Measurements from ENCODE around the gene GNAI3. TPM values are rescaled to one million over a fixed set of nuclear protein-coding genes. Genes with fewer than 3 reads are reported as not detected.

GNAI3 gene
- total RNA-seq, 1 experiment from 2014 or later: 9.9 TPM

DNA sequence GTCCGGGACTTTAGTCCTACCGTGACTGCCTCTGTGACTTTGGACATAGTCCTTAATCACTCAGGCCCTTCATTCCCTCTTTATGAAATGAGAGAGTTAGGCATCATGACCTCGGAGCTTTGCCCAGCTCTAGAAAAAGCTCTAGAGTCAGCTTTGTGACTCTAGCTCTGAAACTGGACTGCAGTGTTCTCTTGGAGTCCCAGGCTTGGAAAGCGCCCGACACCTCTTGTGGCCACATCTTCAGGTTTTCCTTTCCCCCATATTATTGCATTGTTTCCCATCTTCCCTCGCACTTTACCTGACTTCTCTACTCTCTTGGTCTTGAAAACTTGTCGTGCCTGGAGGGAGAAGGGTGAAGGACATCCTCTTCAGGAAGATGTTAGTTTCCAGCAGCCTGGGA is 26.4 kb upstream of the GNAI3 start:
- Histone ChIP-seq H2BK20ac (ENCODE audit: low read depth, low read length, poor library complexity, severe bottlenecking) (no peak overlapping the region), H3K79me1 (ENCODE audit: insufficient read depth, low read depth, low read length, poor library complexity, severe bottlenecking) (no peaks in the 10 kb centered on the region), H3K23me2 (ENCODE audit: insufficient read length, low read depth, low read length, poor library complexity, severe bottlenecking) (no peaks in the 10 kb centered on the region), H4K8ac (replicated peaks; ENCODE audit: insufficient read length, low read depth, low read length) (no peak overlapping the region), H3T11ph (ENCODE audit: low read length) (no peak overlapping the region), H2BK5ac (ENCODE audit: insufficient read length, low read length) (no peak overlapping the region), H3K4ac (ENCODE audit: low read depth, low read length) (no peak overlapping the region), H4K91ac (ENCODE audit: insufficient read length, low read depth, low read length) (no peak overlapping the region), H2BK15ac (ENCODE audit: low read depth, low read length) (no peak overlapping the region), H3K56ac (ENCODE audit: insufficient read length, low read depth, low read length) (no peak overlapping the region), H3K27me3 (ENCODE audit: insufficient read depth, low read length) (no peaks in the 10 kb centered on the region), H4K20me1 (ENCODE audit: control insufficient read depth, insufficient read depth, insufficient read length) (no peaks in the 10 kb centered on the region), H3K18ac (ENCODE audit: insufficient read length, low read depth, low read length) (no peak overlapping the region), H3K79me2 (ENCODE audit: insufficient read depth, low read length) (no peaks in the 10 kb centered on the region), H2AFZ (ENCODE audit: low read length) (no peak overlapping the region), H3K27ac (ENCODE audit: insufficient read length, low read depth, low read length) (no peak overlapping the region), H3K4me1 (ENCODE audit: insufficient read depth, low read length) (no peaks in the 10 kb centered on the region), H3K9ac (ENCODE audit: extremely low read depth, insufficient read length, low read length) (no peak overlapping the region), H4K5ac (ENCODE audit: insufficient read length, low read depth, low read length) (no peak overlapping the region), H3K14ac (ENCODE audit: insufficient read depth, low read length) (no peak overlapping the region), H3K4me2 (ENCODE audit: insufficient read depth, insufficient read length, low read length) (no peak overlapping the region), H2AK5ac (ENCODE audit: insufficient read length, low read length) (no peak overlapping the region), H2BK12ac (ENCODE audit: insufficient read length, low read depth, low read length) (no peak overlapping the region), H3K23ac (ENCODE audit: insufficient read length, low read depth, low read length) (no peak overlapping the region), H2BK120ac (ENCODE audit: low read depth, low read length, poor library complexity, severe bottlenecking) (no peak overlapping the region), H3K9me3 (ENCODE audit: control insufficient read depth, low read depth, low read length) (no peaks in the 10 kb centered on the region)
- Mint-ChIP-seq H3K36me3 (ENCODE audit: insufficient read depth in 1 of 3, low read depth in 3 of 3) (no peaks in the 10 kb centered on the region), H3K27me3 (ENCODE audit: low read depth) (peaks cover 26% of the 10 kb centered on the region), H3K4me1 (peaks cover 0 to 3% of the 10 kb centered on the region in 2 experiments; a peak in 1 of 4 replicates), H3K27ac (no peak overlapping the region), H3K9me3 (no peaks in the 10 kb centered on the region; a peak in 1 of 5 replicates), H3K4me3 (no peak overlapping the region)
- TF ChIP-seq, protein P1, sequence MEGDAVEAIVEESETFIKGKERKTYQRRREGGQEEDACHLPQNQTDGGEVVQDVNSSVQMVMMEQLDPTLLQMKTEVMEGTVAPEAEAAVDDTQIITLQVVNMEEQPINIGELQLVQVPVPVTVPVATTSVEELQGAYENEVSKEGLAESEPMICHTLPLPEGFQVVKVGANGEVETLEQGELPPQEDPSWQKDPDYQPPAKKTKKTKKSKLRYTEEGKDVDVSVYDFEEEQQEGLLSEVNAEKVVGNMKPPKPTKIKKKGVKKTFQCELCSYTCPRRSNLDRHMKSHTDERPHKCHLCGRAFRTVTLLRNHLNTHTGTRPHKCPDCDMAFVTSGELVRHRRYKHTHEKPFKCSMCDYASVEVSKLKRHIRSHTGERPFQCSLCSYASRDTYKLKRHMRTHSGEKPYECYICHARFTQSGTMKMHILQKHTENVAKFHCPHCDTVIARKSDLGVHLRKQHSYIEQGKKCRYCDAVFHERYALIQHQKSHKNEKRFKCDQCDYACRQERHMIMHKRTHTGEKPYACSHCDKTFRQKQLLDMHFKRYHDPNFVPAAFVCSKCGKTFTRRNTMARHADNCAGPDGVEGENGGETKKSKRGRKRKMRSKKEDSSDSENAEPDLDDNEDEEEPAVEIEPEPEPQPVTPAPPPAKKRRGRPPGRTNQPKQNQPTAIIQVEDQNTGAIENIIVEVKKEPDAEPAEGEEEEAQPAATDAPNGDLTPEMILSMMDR (conservative IDR thresholded peaks at IDR 0.05): no peak
- DNase-seq: no peak
- WGBS (ENCODE audit: extremely low coverage, insufficient read length, low lambda C conversion rate): no CpG with 5 or more reads among the region's 7 CpGs

Measured in H9 (cell line).